GM12878 (cell line): Measurements from ENCODE around the gene USP12. TPM values are rescaled to one million over a fixed set of nuclear protein-coding genes. Genes with fewer than 3 reads are reported as not detected.

ENCODE experiments used
- ATF7 ChIP-seq: fragments of 450-650 bp; IDR thresholded peaks from 2 replicates; pipeline ENCODE4 v1.6.1; 2016; ENCODE audit warnings: low read depth, mild to moderate bottlenecking
- BHLHE40 ChIP-seq, 2 experiments: fragments of 450-650 bp in 1 of 2; IDR thresholded peaks; 2 replicates each; pipeline ENCODE4 v1.6.1; 2011 to 2017; ENCODE audit warnings: low read depth in 2 of 2, borderline replicate concordance in 1 of 2, improper control_type of control experiment in 1 of 2, low read length in 1 of 2, mild to moderate bottlenecking in 1 of 2
- CREB1 ChIP-seq: IDR thresholded peaks from 2 replicates; pipeline ENCODE4 v1.6.1; 2012; ENCODE audit warnings: low read depth, mild to moderate bottlenecking, inconsistent platforms
- DPF2 ChIP-seq: fragments of 450-650 bp; IDR thresholded peaks from 2 replicates; pipeline ENCODE4 v1.6.1; 2017; ENCODE audit warnings: mild to moderate bottlenecking
- ETV6 ChIP-seq, 2 experiments: fragments of 450-650 bp in 1 of 2; IDR thresholded peaks in 1 of 2; conservative IDR thresholded peaks in 1 of 2; 2 replicates each; pipeline ENCODE4 v1.6.1; 2014; ENCODE audit warnings: antibody characterized with exemption in 1 of 2, borderline replicate concordance in 1 of 2, low read depth in 1 of 2, mild to moderate bottlenecking in 1 of 2, moderate library complexity in 1 of 2
- GATAD2B ChIP-seq: fragments of 450-650 bp; conservative IDR thresholded peaks from 2 replicates; pipeline ENCODE4 v1.6.1; 2017; ENCODE audit warnings: low read depth, mild to moderate bottlenecking, moderate library complexity
- HCFC1 ChIP-seq: fragments of 150-350 bp; IDR thresholded peaks from 2 replicates; pipeline ENCODE4 v1.6.1; 2014; ENCODE audit warnings: low read length
- IKZF1 ChIP-seq: fragments of 450-650 bp; conservative IDR thresholded peaks from 2 replicates; pipeline ENCODE4 v1.6.1; 2017; ENCODE audit warnings: antibody characterized with exemption, mild to moderate bottlenecking
- MEF2B ChIP-seq: fragments of 450-650 bp; IDR thresholded peaks from 2 replicates; pipeline ENCODE4 v1.6.1; 2018; ENCODE audit warnings: mild to moderate bottlenecking, moderate library complexity; ENCODE audit not compliant: partially characterized antibody, poor library complexity, severe bottlenecking
- MTA2 ChIP-seq: fragments of 450-650 bp; IDR thresholded peaks from 2 replicates; pipeline ENCODE4 v1.6.1; 2016; ENCODE audit warnings: low read depth, mild to moderate bottlenecking, moderate library complexity
- RB1 ChIP-seq: fragments of 450-650 bp; formaldehyde crosslinking; IDR thresholded peaks from 2 replicates; pipeline ENCODE4 v1.6.1; 2017; ENCODE audit warnings: mild to moderate bottlenecking, borderline replicate concordance
- RBBP5 ChIP-seq: fragments of 200-600 bp; sonication (generic); conservative IDR thresholded peaks from 2 replicates; pipeline ENCODE4 v1.6.1; 2016
- RELA ChIP-seq: fragments of 450-650 bp; IDR thresholded peaks from 2 replicates; pipeline ENCODE4 v1.8.0; 2014; ENCODE audit warnings: borderline replicate concordance; ENCODE audit not compliant: partially characterized antibody
- RELB ChIP-seq: fragments of 450-650 bp; IDR thresholded peaks from 2 replicates; pipeline ENCODE4 v1.6.1; 2017; ENCODE audit warnings: low read depth, mild to moderate bottlenecking, moderate library complexity
- SIN3A ChIP-seq: IDR thresholded peaks from 2 replicates; pipeline ENCODE4 v1.6.1; 2012; ENCODE audit warnings: low read depth, low read length, improper control_type of control experiment
- SRF ChIP-seq, 2 experiments: IDR thresholded peaks; 2 replicates each; pipeline ENCODE4 v1.6.1; 2011; ENCODE audit warnings: low read depth in 2 of 2, low read length in 2 of 2, mild to moderate bottlenecking in 1 of 2, moderate library complexity in 1 of 2
- TBL1XR1 ChIP-seq: IDR thresholded peaks from 2 replicates; pipeline ENCODE4 v1.6.1; 2012; ENCODE audit warnings: low read depth, low read length, improper control_type of control experiment
- TCF12 ChIP-seq: IDR thresholded peaks from 2 replicates; pipeline ENCODE4 v1.6.1; 2011; ENCODE audit warnings: low read depth, mild to moderate bottlenecking, low read length
- USF1 ChIP-seq: IDR thresholded peaks from 2 replicates; pipeline ENCODE4 v1.6.1; 2011; ENCODE audit warnings: borderline replicate concordance, low read depth, mild to moderate bottlenecking, moderate library complexity, mixed read lengths, low read length; ENCODE audit not compliant: insufficient read depth; ENCODE audit errors: extremely low read length
- ZNF217 ChIP-seq: fragments of 450-650 bp; IDR thresholded peaks from 2 replicates; pipeline ENCODE4 v1.6.1; 2017; ENCODE audit warnings: antibody characterized with exemption, mild to moderate bottlenecking
- ZNF24 ChIP-seq: fragments of 450-650 bp; IDR thresholded peaks from 2 replicates; pipeline ENCODE4 v1.6.1; 2017; ENCODE audit warnings: antibody characterized with exemption, mild to moderate bottlenecking
- ZNF687 ChIP-seq: fragments of 450-650 bp; IDR thresholded peaks from 2 replicates; pipeline ENCODE4 v1.6.1; 2017; ENCODE audit warnings: mild to moderate bottlenecking, moderate library complexity
- polyA plus RNA-seq, 11 experiments: library from polyadenylated mRNA; depleted of rRNA in 4 of 11; unstranded in 6 of 11; stranded (reverse) in 5 of 11; fragments of >200 nt; fragmentation: Nextera tagmentation in 4 of 11; fragmentation: Illumina TruSeq in 1 of 11; extraction: Ambion mirVana in 4 of 11; extraction: Trizol in 1 of 11; gene quantifications; 1 replicate in 1 of 11; 2 replicates in 10 of 11; pipeline versions ENCODE4 v1.2.1 to v1.2.3, GENCODE V29; 2011 to 2016; ENCODE audit warnings: inconsistent platforms in 2 of 11, missing spikeins in 2 of 11, low read depth in 1 of 11
- total RNA-seq, 4 experiments: library from RNA; depleted of rRNA in 3 of 4; stranded (reverse); fragments of >200 nt in 3 of 4; fragmentation: Illumina TruSeq in 1 of 4; extraction: Trizol in 1 of 4; gene quantifications; 2 replicates each; pipeline versions ENCODE4 v1.2.1 to v1.2.3, GENCODE V29; 2013 to 2021

The USP12 gene
- total and polyA plus RNA-seq, 10 of the 15 experiments (the other 5 are each of a cell fraction or from before 2014, with no cell fraction given), result 3.5 to 32.2 (median 24.6) TPM

- peak; percentile 76 for TF ChIP-seq DPF2
- peak; percentile 78 for TF ChIP-seq GATAD2B
- 0 out of 2 replicates have a peak, but pooled peaks have one; percentile 32 for TF ChIP-seq ZNF217
- 0 out of 4 replicates have a peak, but pooled peaks of 1 of the 2 experiments have one; percentile 24 for TF ChIP-seq ETV6 (conservative IDR thresholded peaks at IDR 0.05 in 1 of 2, IDR thresholded peaks at IDR 0.05 in 1 of 2; ENCODE audit: borderline replicate concordance in 1 of 2, low read depth in 1 of 2)
- TF ChIP-seq CREB1, result 0 out of 2 replicates have a peak, but pooled peaks have one; percentile 9
- TF ChIP-seq SIN3A, result peak; percentile 71; the same call in 1 of the 2 replicates
- TF ChIP-seq TCF12, result peak; percentile 68; the same call in 1 of the 2 replicates
- 0 out of 2 replicates have a peak, but pooled peaks have one; percentile 47 for TF ChIP-seq RBBP5
- TF ChIP-seq TBL1XR1, result peak; percentile 58; the same call in 1 of the 2 replicates
- peak; percentile 40; the same call in 1 of the 2 replicates for TF ChIP-seq ZNF24
- TF ChIP-seq RELA, result peak; percentile 86
- no peak for TF ChIP-seq USF1
- TF ChIP-seq RB1, result peak; percentile 78; the same call in 1 of the 2 replicates
- 0 out of 2 replicates have a peak, but pooled peaks have one; percentile 8 for TF ChIP-seq ATF7
- peak; percentile 71 for TF ChIP-seq IKZF1
- peak; percentile 20; the same call in 1 of the 2 replicates for TF ChIP-seq HCFC1
- 0 out of 2 replicates have a peak, but pooled peaks have one; percentile 13 for TF ChIP-seq ZNF687
- peak; percentile 72 for TF ChIP-seq MEF2B
- TF ChIP-seq BHLHE40 (IDR thresholded peaks at IDR 0.05; ENCODE audit: borderline replicate concordance in 1 of 2, low read depth in 2 of 2, low read length in 1 of 2), result peak; percentile 73 to 88; a peak in 3 of 4 replicates
- TF ChIP-seq RELB, result peak; percentile 85; the same call in 1 of the 2 replicates
- TF ChIP-seq SRF (IDR thresholded peaks at IDR 0.05; ENCODE audit: low read depth in 2 of 2, low read length in 2 of 2), result 0 out of 4 replicates have a peak, but pooled peaks of 1 of the 2 experiments have one; percentile 27
- TF ChIP-seq MTA2, result 0 out of 2 replicates have a peak, but pooled peaks have one; percentile 14
Measured at GRCh38 chr13:27171827-27172494, 350 bp upstream of the USP12 start (continued).
